Activated B cell treated with CpG ODN at 0.5 μM for 24 hours (primary cell): Measurements from ENCODE around the gene ZMYND8. TPM values are rescaled to one million over a fixed set of nuclear protein-coding genes. Genes with fewer than 3 reads are reported as not detected.
"Not testable (repeated sequence)": the region's sequence is repeated elsewhere in the genome, so short reads cannot be mapped to it uniquely, and the experiment has no call there.

Experiments
- ATAC-seq: fragments of 200-7000 bp; cut with Tn5 transposase; one replicate; pipeline ENCODE4 v1.10.0; 2021; ENCODE audit warnings: low read depth, mild to moderate bottlenecking, moderate library complexity
- CTCF ChIA-PET: fragments of 350-600 bp; sonication (Branson Sonifier 250); formaldehyde crosslinking; loops from one replicate; lab custom pipeline; 2021; ENCODE audit warnings: antibody characterized with exemption; lab: Charles Lee
- POLR2A ChIA-PET: fragments of 350-600 bp; sonication (Branson Sonifier 250); formaldehyde crosslinking; loops from one replicate; lab custom pipeline; 2021; ENCODE audit warnings: antibody characterized with exemption; lab: Charles Lee
- DNase-seq: peaks from one replicate; pipeline ENCODE4 v3.0.0; 2022
- H3K27ac Mint-ChIP-seq: one replicate; pipeline ENCODE4 v1.8.0; 2020; ENCODE audit warnings: mixed read lengths
- H3K27me3 Mint-ChIP-seq: one replicate; pipeline ENCODE4 v1.8.0; 2021; ENCODE audit warnings: mixed read lengths
- H3K36me3 Mint-ChIP-seq: one replicate; pipeline ENCODE4 v1.8.0; 2021; ENCODE audit warnings: low read depth, mixed read lengths
- H3K4me1 Mint-ChIP-seq: one replicate; pipeline ENCODE4 v1.8.0; 2021; ENCODE audit warnings: mixed read lengths
- H3K4me3 Mint-ChIP-seq: one replicate; pipeline ENCODE4 v1.8.0; 2020; ENCODE audit warnings: mild to moderate bottlenecking, mixed read lengths
- H3K9me3 Mint-ChIP-seq: one replicate; pipeline ENCODE4 v1.8.0; 2020; ENCODE audit warnings: mixed read lengths
- intact Hi-C: fragments of 100-400 bp; cut with micrococcal nuclease; formaldehyde crosslinking; loops from one replicate; pipeline ENCODE4 v1.15.1; 2024
- total RNA-seq: library from RNA; stranded (reverse); gene quantifications from 2 replicates; pipeline ENCODE4 v1.2.3, GENCODE V29; 2022
- TF ChIP-seq, protein P1 (sequence below): fragments of 200-600 bp; IDR thresholded peaks from one replicate; pipeline ENCODE4 v1.8.0; 2022; ENCODE audit warnings: antibody characterized with exemption, mild to moderate bottlenecking

The ZMYND8 gene
- total RNA-seq, 1 donor from 2014 or later, result 42.6 TPM

DNA sequence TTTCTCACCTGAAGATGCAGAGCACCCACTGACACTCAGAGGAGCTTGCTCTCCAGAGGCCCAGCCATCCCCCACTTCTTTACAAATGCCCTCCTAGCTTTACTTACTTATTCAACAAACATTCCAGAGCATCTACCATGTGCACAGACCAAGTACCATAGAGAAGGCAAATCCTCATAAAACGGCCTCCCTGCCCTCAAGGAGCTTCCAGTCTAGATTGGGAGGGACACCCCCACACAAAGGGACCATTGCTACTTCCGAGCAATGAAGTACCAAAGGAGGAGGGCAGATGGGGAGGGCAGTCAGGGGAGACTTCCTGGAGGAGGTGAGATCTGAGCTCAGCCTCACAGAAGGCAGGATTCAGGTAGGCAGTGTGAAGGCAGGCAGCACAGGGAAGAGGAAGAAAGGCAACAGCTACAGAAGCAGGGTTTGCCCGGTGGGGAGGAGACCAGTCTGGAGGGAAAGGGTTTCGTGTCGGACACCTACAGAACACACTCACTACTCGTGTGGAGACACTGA lies 108.0 kb downstream of the ZMYND8 start:
- peaks cover 74% of the 10 kb centered on the region for H3K36me3 Mint-ChIP-seq
- TF ChIP-seq, protein P1, sequence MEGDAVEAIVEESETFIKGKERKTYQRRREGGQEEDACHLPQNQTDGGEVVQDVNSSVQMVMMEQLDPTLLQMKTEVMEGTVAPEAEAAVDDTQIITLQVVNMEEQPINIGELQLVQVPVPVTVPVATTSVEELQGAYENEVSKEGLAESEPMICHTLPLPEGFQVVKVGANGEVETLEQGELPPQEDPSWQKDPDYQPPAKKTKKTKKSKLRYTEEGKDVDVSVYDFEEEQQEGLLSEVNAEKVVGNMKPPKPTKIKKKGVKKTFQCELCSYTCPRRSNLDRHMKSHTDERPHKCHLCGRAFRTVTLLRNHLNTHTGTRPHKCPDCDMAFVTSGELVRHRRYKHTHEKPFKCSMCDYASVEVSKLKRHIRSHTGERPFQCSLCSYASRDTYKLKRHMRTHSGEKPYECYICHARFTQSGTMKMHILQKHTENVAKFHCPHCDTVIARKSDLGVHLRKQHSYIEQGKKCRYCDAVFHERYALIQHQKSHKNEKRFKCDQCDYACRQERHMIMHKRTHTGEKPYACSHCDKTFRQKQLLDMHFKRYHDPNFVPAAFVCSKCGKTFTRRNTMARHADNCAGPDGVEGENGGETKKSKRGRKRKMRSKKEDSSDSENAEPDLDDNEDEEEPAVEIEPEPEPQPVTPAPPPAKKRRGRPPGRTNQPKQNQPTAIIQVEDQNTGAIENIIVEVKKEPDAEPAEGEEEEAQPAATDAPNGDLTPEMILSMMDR, result no peak
- ATAC-seq, result no peak

DNA sequence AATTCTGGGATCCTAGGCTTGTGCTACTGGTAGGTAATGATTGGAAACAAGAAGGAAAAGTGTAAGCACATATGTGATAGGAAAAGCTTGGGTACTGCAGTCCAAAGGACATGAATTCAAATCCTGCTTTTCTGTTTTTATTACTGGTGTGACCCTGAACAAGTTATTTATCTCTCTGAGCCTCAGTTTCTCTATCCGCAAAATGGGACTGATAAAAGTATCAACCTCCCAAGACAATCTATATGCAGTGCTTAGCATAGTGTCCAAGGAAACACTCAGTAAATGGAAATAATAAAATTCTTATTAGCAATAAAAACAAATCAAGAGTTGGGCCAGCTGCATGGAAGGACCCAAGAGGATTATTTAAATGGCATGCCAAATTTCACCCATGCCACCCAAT lies 108.5 kb downstream of the ZMYND8 start:
- H3K9me3 Mint-ChIP-seq, result no peaks in the 10 kb centered on the region
- peaks cover 4% of the 10 kb centered on the region for H3K4me1 Mint-ChIP-seq
- no peaks in the 10 kb centered on the region for H3K27me3 Mint-ChIP-seq
- ChIA-PET CTCF (interaction anchor here (0.7 kb wide), 1 partner anchor 430 kb away, joined by 3 read pairs; no protein-coding TSS in a partner anchor), POLR2A (no interaction called here)
- no peak overlapping the region for H3K27ac Mint-ChIP-seq
- TF ChIP-seq, protein P1, result no peak
- DNase-seq, result no peak
- no peak for ATAC-seq
- peaks cover 76% of the 10 kb centered on the region for H3K36me3 Mint-ChIP-seq
- H3K4me3 Mint-ChIP-seq, result no peak overlapping the region
- intact Hi-C loops, result no loop called here

More for the DNA sequence above, 108.0 kb downstream of the ZMYND8 start:
- ChIA-PET POLR2A (no interaction called here), CTCF (interaction anchor here (0.7 kb wide), 1 partner anchor 429 kb away, joined by 3 read pairs; no protein-coding TSS in a partner anchor)
- no peak overlapping the region for H3K27ac Mint-ChIP-seq
- H3K9me3 Mint-ChIP-seq, result no peaks in the 10 kb centered on the region
- no peaks in the 10 kb centered on the region for H3K27me3 Mint-ChIP-seq
- no peak overlapping the region for H3K4me3 Mint-ChIP-seq
- no peak for DNase-seq
- intact Hi-C loops, result no loop called here
- H3K4me1 Mint-ChIP-seq, result peaks cover 6% of the 10 kb centered on the region

DNA sequence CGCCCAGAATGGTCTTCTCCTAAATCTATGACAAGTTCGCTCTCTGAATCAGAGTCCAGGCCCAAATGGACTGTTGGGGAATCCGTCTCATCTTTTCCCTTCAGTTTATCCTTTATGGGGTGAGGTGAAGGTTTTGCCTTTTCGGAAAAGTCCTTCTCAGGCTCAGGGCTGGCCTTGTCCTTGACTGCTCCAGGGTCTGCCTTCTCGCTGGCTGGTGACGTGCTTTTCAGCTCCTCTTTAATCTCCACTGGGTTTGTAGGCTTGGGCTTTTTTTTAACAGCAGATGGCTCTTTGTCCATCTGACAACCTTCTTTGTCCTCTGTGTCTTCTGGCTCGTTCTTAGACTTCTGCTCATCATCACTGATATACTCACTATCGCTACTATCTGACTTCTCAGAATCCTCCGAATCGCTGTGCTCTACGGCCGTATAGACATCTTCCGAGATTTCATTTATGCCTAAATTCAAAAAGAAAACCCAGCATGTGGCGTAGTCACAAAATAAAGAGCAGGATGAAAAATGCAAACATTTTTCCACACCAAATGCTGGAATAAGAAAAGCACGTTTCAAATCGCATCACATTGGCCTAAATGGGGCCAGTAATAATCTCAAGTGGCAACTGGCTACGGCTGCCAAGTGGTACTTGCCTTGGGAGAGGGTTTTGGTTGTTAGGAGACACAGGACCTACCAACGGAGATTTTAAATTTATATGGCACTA lies 110.3 kb downstream of the ZMYND8 start:
- H3K4me3 Mint-ChIP-seq, result no peak overlapping the region
- ChIA-PET CTCF (interaction anchor here (0.7 kb wide), 1 partner anchor 138 kb away, joined by 3 read pairs; no protein-coding TSS in a partner anchor), POLR2A (no interaction called here)
- ATAC-seq (no peak), DNase-seq (no peak)
- peaks cover 84% of the 10 kb centered on the region for H3K36me3 Mint-ChIP-seq
- no peak overlapping the region for H3K27ac Mint-ChIP-seq
- no peaks in the 10 kb centered on the region for H3K4me1 Mint-ChIP-seq
- TF ChIP-seq, protein P1, result no peak
- intact Hi-C loops, result no loop called here
- H3K27me3 Mint-ChIP-seq, result no peaks in the 10 kb centered on the region
- H3K9me3 Mint-ChIP-seq, result no peaks in the 10 kb centered on the region

DNA sequence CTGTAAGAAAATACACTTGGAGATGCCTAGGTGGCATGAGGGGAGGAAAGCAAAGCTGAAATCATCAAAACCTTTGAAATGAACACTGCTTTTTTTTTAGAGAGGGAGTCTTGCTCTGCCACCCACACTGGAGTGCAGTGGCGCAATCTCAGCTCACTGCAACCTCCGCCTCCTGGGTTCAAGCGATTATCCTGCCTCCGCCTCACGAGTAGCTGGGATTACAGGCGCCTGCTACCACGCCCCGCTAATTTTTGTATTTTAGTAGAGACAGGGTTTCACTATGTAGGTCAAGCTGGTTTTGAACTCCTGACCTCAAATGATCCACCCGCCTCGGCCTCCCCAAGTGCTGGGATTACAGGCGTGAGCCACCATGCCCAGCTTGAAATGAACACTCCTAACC lies 111.3 kb downstream of the ZMYND8 start:
- intact Hi-C loops, H3K4me1 Mint-ChIP-seq, H3K4me3 Mint-ChIP-seq, H3K9me3 Mint-ChIP-seq, CTCF ChIA-PET, ATAC-seq, DNase-seq, H3K27ac Mint-ChIP-seq, H3K27me3 Mint-ChIP-seq: not testable (repeated sequence)
- H3K36me3 Mint-ChIP-seq, result peaks cover 82% of the 10 kb centered on the region
- POLR2A ChIA-PET, result interaction anchor here (0.6 kb wide), 1 partner anchor 138 kb away, joined by 10 read pairs; no protein-coding TSS in a partner anchor

DNA sequence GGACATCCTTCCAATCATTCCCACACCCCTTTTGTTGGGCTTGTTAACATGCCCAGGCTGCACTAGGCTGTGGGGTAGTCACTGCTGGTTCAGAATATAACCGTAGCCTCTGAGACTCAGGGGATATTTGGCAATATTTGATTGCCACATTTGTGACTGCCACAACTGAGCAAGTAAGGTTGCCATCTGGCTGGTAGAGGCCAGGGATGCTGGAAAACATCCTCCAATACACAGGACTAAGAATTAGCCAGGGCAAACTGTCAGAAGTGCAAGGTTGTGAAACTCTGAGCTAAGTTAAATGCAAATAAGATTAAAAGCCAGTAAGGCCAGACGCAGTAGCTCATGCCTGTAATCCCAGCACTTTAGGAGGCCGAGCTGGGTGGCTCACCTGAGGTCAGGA lies 112.0 kb downstream of the ZMYND8 start:
- intact Hi-C loops, result no loop called here
- H3K4me1 Mint-ChIP-seq, result no peaks in the 10 kb centered on the region
- no peak for DNase-seq
- ChIA-PET POLR2A (no interaction called here), CTCF (no interaction called here)
- H3K27me3 Mint-ChIP-seq, result no peaks in the 10 kb centered on the region
- no peak overlapping the region for H3K27ac Mint-ChIP-seq
- TF ChIP-seq, protein P1, result no peak
- ATAC-seq, result no peak
- no peak overlapping the region for H3K4me3 Mint-ChIP-seq
- no peaks in the 10 kb centered on the region for H3K9me3 Mint-ChIP-seq
- peaks cover 80% of the 10 kb centered on the region for H3K36me3 Mint-ChIP-seq
